Measurements from ENCODE around the gene WDPCP.

WDPCP gene

GRCh38 chr2:63078852-63079606 is 509.2 kb downstream of the WDPCP start:
- TF ChIP-seq MAX (IDR thresholded peaks at IDR 0.05), result no peak
- peak; percentile 82 for TF ChIP-seq RAD21 (IDR thresholded peaks at IDR 0.05; ENCODE audit: low read depth)

DNA sequence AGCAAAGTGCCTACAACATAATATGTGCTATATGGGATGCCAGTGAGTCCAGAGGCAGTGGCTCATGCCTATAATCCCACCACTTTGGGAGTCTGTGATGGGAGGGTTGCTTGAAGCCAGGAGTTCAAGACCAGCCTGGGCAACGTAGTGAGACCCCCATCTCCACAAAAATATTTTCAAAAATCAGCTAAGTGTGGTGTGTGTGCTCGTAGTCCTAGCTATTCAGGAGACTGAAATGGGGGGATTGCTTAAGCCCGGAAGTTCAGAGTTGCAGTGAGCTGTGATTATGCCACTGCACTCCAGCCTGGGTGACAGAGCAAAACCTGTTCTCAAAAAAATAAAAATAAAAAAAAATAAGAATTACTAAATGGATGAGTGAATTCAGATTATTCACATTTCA is 514.3 kb downstream of the WDPCP start:
- TF ChIP-seq ZBTB7A (IDR thresholded peaks at IDR 0.05; ENCODE audit: low read depth), result no peak
- no peak for TF ChIP-seq FOXM1 (IDR thresholded peaks at IDR 0.05; ENCODE audit: borderline replicate concordance, low read depth)
- TF ChIP-seq USF1 (IDR thresholded peaks at IDR 0.05), result no peak
- no peak for TF ChIP-seq EGR1 (IDR thresholded peaks at IDR 0.05)
- no peak for TF ChIP-seq YY1 (IDR thresholded peaks at IDR 0.05; ENCODE audit: low read depth)
- no peak for TF ChIP-seq TEAD4 (IDR thresholded peaks at IDR 0.05)
- TF ChIP-seq EP300 (IDR thresholded peaks at IDR 0.05; ENCODE audit: borderline replicate concordance), result no peak
- no peak for TF ChIP-seq MAX (IDR thresholded peaks at IDR 0.05)
- no peak for TF ChIP-seq RAD21 (IDR thresholded peaks at IDR 0.05; ENCODE audit: low read depth)
- no peak for TF ChIP-seq CEBPB (IDR thresholded peaks at IDR 0.05)
- no peak for TF ChIP-seq TAF1 (IDR thresholded peaks at IDR 0.05; ENCODE audit: low read depth)
- TF ChIP-seq NFIC (IDR thresholded peaks at IDR 0.05), result no peak
- TF ChIP-seq TCF12 (IDR thresholded peaks at IDR 0.05; ENCODE audit: low read depth), result no peak
- no peak for TF ChIP-seq CREB1 (IDR thresholded peaks at IDR 0.05; ENCODE audit: low read depth)
- TF ChIP-seq REST (IDR thresholded peaks at IDR 0.05; ENCODE audit: low read depth), result no peak

DNA sequence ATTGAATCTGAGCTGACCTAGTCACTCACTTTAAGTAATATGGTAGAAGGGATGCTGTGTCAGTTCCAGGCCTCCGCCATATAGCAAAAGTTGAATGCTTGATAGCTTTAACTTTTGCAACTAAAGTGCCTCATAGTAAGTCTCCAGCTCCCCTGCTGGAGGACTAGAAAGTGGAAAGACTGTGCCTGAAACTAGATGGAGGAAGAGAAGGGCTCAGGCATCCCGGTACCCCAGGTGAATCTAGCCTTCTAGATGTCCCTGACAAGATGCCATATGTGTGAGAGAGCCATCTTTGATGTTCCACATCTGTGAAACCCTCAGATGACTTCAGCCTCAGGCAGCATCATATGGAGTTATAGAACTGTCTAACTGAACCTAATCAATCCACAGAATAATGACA is 516.6 kb downstream of the WDPCP start:
- no peak for TF ChIP-seq YY1 (IDR thresholded peaks at IDR 0.05; ENCODE audit: low read depth)

All from Ishikawa (cell line).